ENCODE results near the gene NCK2.

GRCh38 chr2:105760639-105761337 lies 16.1 kb downstream of the NCK2 start:
- TF ChIP-seq ELF4 (IDR thresholded peaks at IDR 0.05), result no peak
- no peak for TF ChIP-seq FOXK2 (IDR thresholded peaks at IDR 0.05)
- TF ChIP-seq HDGF (IDR thresholded peaks at IDR 0.05; ENCODE audit: borderline replicate concordance), result no peak
- TF ChIP-seq LEF1 (IDR thresholded peaks at IDR 0.05; ENCODE audit: borderline replicate concordance), result no peak
- TF ChIP-seq NFRKB (IDR thresholded peaks at IDR 0.05), result no peak
- no peak for TF ChIP-seq ZNF384 (IDR thresholded peaks at IDR 0.05)
- TF ChIP-seq BHLHE40 (IDR thresholded peaks at IDR 0.05; ENCODE audit: borderline replicate concordance), result no peak
- no peak for TF ChIP-seq SUZ12 (IDR thresholded peaks at IDR 0.05)
- no peak for TF ChIP-seq FOXM1 (IDR thresholded peaks at IDR 0.05; ENCODE audit: borderline replicate concordance)

Measured in HEK293T (cell line).